Body of pancreas (tissue), 4 donors: ENCODE data around the gene MTTP.

ENCODE experiments used
- POLR2A ChIP-seq, 3 donors: fragments of 450-650 bp; IDR thresholded peaks; one replicate each; pipeline ENCODE4 v1.6.1; 2016; ENCODE audit warnings: antibody characterized with exemption in 3 of 3, mild to moderate bottlenecking in 2 of 3
- TF ChIP-seq, protein P1 (sequence below), 7 experiments: fragments of 450-650 bp in 4 of 7; fragments of 200-600 bp in 3 of 7; sonication (generic) in 3 of 7; IDR thresholded peaks; one replicate each; pipeline ENCODE4 v1.5.1; 2016 to 2019; ENCODE audit warnings: antibody characterized with exemption in 7 of 7

DNA sequence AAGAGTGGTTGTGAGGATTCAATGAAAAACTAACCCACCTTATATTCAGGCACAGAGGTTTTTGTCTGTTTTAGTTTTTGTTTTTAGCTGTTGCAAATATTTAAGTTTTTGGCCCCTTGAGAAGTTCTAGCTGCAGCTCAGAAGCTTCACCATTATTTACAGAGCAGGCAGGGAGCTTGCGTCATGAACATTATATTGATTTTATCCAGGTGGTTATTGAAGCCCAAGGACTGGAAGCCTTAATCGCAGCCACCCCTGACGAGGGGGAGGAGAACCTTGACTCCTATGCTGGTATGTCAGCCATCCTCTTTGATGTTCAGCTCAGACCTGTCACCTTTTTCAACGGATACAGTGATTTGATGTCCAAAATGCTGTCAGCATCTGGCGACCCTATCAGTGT, 38.1 kb downstream of the MTTP start:
- TF ChIP-seq, protein P1, sequence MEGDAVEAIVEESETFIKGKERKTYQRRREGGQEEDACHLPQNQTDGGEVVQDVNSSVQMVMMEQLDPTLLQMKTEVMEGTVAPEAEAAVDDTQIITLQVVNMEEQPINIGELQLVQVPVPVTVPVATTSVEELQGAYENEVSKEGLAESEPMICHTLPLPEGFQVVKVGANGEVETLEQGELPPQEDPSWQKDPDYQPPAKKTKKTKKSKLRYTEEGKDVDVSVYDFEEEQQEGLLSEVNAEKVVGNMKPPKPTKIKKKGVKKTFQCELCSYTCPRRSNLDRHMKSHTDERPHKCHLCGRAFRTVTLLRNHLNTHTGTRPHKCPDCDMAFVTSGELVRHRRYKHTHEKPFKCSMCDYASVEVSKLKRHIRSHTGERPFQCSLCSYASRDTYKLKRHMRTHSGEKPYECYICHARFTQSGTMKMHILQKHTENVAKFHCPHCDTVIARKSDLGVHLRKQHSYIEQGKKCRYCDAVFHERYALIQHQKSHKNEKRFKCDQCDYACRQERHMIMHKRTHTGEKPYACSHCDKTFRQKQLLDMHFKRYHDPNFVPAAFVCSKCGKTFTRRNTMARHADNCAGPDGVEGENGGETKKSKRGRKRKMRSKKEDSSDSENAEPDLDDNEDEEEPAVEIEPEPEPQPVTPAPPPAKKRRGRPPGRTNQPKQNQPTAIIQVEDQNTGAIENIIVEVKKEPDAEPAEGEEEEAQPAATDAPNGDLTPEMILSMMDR (IDR thresholded peaks at IDR 0.05), result no peak
- TF ChIP-seq POLR2A (IDR thresholded peaks at IDR 0.05), result no peak
